CD4-positive, alpha-beta T cell treated with Interleukin-17A for 1 hour (primary cell): ENCODE data around the gene CTPS1.
A peak's percentile ranks its signal among the peaks of the same experiment; 100 is the strongest.

Source experiments
- DNase-seq: peaks from one replicate; pipeline ENCODE4 v3.0.0-alpha.2; 2020

The CTPS1 gene

DNA sequence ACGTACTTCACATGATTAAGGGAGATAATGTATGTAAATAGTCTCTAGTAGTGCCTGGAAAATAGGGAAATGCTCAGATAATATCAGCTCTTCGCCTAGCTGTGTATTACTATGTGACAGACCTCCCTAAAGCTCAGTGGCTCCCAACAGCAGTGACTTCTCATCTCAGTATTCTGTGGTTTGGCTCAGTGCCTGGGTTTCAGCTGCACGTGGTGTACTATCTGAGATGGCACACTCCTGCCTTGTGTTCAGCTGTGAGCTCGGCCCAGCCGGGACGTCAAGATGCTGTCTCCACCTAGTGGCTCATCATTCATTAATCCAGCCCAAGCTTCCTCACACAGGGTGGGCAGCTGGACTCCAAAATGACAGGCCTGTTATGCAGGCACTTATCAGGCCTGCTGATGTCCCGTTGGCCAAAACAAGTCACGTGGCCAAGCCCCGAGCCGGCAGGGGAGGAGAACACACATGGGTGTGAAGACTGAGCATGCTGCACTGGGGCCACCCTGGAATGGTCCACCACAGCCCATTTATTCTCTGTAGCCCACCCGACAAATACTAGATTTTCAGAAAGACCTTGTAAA, 24.2 kb downstream of the CTPS1 start:
- DNase-seq, result peak; percentile 87

DNA sequence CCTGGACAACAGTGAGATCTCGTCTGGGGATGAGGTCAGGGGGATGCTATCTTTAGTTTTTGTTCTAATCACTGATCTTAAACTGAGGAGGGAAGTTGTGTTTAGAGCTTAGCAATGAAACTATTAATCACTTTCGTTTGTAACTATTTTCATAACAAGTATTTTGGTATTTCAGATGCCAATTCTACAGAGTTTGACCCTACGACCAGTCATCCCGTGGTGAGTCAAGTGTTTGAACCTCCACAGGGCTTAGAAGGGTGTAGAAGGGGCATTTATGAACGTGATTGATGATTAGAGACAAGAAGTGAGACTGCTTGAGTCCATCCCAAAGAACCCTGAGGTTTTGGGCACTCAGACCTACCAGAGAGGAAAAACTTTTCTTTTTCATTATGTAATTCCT, 26.4 kb downstream of the CTPS1 start:
- no peak for DNase-seq

DNA sequence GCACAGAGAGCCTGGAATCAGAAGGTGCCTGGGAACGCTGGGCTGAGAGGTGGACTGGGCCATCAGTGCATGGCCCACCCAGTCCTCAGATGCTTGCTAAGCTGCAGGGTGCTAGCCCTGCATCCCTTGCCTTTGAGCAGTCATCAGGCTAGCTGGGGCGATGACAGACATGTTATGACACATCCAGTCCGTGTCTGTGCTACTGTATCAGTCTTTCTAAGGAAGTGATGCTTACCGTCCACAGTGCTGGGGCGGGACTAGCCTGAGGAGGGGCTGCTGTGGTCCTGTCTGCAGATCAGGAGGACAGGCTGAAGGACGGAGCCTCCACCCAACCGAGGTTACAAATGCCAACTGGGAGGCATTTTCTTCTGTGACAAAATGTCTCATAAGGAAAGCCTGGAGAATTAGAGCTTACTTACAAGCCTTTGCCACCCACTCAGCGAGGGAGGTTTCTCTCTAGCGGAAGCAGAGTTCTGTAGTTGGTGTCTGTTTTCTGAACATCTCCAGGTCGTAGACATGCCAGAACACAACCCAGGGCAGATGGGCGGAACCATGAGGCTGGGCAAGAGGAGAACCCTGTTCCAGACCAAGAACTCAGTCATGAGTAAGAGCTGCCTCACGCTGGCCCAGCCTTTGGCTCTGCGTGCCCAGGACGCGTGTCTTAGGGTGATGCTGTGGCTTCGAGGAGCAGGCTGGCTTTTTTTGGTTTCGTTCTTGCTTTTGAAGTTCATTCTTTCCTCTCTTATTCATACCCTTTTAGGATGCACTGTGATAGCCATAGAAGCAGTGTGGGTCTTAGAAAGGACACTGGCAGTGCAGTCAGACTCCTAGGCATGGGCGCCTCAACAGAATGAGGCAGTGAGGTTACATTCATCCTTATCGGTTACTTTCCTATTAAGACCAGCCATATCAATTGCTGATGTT, 27.7 kb downstream of the CTPS1 start:
- no peak for DNase-seq

DNA sequence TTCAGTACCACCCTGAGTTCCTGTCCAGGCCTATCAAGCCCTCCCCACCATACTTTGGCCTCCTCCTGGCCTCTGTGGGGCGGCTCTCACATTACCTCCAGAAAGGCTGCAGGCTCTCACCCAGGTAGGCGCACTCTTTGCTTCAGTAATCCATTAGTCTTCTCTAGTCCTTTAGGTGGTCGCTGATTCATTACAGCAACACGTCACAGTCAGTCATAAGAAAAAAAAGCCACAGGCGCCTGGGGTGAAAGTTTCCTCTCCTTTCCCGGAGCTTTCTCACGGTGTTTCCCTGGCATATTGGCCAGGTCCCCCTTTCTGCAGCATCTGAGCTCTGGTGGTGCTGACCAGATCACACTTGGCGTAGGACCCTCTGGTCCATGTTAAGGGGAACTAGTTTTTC, 30.0 kb downstream of the CTPS1 start:
- DNase-seq, result no peak

GRCh38 chr1:41010345-41010744, 30.8 kb downstream of the CTPS1 start:
- no peak for DNase-seq

DNA sequence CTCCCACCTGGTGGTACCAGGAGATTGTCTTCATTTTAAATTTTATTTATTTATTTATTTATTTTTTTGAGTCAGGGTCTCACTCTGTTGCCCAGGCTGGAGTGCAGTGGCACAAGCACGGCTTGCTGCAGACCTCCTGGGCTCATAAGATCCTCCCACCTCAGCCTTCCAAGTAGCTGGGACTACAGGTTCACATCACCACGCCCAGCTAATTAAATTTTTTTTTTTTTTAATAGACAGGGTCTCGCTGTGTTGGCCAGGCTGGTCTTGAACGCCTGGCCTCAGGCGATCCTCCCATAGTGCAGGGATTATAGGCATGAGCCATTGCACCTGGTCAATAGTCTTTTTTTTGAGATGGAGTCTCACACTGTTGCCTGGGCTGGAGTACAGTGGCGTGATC, 33.5 kb downstream of the CTPS1 start:
- DNase-seq, result no peak

DNA sequence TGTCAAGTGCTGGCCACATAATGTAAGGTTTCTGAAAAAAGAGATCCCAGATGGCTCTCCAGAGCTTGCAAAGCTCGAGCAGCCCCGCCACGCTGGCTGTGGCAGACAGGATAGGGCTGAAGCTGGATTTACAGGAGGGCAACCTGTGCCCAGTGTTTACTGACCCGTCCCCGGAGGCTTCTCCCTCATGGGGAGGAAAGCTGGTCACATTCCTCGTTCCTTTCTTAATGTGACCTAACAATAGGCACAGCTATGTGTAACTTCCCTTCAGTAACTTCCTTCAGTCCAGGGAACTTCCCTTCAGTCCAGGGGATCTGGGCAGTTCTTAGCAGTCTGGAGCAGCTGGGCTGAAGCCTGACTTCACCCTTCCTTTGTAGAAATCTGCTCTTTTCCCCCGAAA, 34.3 kb downstream of the CTPS1 start:
- DNase-seq, result no peak

DNA sequence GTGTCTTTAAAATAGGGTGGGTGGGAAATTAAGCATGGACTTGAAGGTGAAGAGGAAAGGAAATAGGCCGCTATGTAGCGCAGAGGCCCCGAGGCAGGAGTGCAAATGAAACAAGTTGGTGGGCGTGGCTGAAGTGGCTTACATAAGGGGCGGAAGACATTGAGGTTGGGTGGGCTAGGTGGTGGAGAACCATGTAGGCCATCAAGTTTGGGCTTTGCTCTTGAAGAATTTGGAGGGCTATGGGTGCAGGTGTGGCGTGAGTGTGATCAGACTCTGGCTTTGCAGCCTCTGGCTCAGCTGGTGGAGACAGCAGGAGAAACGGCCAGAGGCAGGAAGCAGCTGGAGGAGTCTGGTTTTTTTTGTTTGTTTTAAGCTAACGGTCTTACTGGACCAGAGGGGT, 35.4 kb downstream of the CTPS1 start:
- DNase-seq, result no peak

- DNase-seq, result no peak
These were observed 35.9 kb downstream of the CTPS1 start for GRCh38 chr1:41015281-41015896.

- no peak for DNase-seq
These were observed 36.5 kb downstream of the CTPS1 start for GRCh38 chr1:41015897-41016470.

- DNase-seq, result no peak
These were observed 37.9 kb downstream of the CTPS1 start for GRCh38 chr1:41017141-41018017.

GRCh38 chr1:41018018-41018410, 38.5 kb downstream of the CTPS1 start:
- no peak for DNase-seq

DNA sequence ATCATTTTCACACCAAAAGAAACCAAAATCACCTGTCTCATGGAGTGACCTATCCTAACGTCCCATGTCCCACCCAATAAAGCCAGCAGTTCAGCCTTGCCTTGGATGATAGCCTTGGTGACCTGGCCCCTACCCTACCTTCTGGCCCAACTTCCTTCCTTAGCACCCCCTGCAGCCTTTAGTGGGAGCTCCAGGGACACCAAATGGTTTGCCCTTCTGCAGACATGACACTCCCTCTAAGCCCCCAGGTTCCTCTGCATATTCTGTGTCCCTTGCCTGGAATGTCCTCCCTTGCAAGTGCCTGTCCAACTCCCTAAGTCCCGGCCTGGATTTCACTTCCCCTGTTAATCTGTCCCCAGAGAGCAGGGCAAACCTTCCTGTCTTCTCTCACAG, 39.9 kb downstream of the CTPS1 start:
- no peak for DNase-seq

GRCh38 chr1:41020109-41020576, 40.6 kb downstream of the CTPS1 start:
- DNase-seq, result no peak

DNA sequence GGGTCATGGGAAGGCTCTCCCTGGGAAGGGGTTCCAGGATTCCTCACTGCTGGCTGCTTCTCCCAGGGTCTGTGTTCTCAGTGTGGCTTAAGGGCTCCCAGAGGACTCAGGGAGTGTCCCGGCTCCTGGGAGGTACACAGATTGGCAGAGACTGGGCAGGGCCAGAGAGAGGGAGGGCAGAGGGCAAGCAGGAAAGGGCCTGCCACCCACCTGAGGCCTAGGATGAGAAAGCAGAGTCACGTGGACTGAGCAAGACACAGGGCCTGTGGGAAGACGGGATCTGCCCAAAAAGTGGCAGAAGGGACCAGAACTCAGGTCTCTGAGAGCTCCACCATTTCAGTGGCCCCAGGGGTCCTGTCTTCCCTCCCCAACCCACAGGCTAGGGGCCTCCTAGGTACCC, 41.2 kb downstream of the CTPS1 start:
- DNase-seq, result no peak

DNA sequence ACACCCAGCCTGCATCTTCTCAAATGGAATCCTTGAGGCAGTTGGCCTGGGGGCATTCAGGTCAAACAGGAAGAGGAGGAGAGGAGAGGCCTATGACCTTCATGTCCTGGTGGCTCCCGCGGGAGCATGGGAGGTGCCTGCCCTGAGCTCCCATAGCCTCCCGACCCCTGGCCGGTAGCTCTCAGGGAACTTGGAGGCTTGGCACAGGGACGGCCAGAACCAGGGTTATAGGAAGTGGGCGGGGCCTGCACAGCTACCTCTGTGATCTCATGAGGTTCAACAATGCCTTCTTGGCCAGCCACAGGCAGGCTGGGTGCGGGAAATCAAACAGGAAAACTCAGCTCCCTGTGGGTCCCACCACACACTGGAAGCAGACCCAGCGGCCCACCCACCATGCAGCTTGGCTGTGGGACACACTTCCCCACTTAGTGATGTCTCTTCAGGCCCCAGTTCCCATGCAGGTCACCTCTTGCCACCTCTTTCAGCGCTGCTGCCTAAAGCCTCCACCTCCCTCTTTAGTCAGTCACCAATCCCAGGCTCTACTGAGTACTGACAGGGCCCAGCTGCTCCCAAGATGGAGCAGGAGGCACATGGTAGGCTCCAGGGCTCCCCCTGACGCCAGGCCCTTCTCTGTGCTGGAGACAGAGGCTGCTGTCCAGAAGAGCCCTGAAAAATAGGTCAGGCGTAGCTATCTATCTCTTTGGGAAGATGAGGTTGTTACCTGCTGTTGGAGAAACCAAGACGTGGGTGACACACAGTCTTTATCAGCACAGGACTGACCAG, 42.2 kb downstream of the CTPS1 start, which contains the start of gene SLFNL1:
Gene SLFNL1 (minus strand): TSS at position 200 of the 783 bp plus-strand sequence. CDS start 1,065 bp downstream, outside the sequence.
- DNase-seq, result no peak

DNA sequence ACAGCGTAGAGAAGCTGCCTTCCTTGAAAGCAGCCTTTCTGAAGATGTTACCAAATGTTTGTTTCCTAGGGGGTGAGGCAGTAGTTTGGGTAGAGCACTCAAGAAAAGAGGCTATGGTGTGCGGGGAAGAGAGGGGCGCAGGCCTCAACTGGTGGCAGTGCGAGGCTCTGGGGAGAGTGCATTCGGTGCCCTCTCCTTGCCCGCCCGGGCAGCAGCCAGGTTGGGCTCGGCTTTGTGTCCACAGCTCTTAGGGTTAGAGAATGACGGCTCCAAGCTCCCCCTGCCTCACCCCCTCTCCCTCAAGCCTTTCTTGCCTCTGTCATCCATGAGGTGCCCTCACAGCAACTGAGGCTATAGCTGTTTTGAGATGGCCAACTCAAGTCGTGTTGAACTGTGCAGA, 42.9 kb downstream of the CTPS1 start:
- no peak for DNase-seq

- no peak for DNase-seq
These were observed 43.9 kb downstream of the CTPS1 start for GRCh38 chr1:41023279-41023990.

DNA sequence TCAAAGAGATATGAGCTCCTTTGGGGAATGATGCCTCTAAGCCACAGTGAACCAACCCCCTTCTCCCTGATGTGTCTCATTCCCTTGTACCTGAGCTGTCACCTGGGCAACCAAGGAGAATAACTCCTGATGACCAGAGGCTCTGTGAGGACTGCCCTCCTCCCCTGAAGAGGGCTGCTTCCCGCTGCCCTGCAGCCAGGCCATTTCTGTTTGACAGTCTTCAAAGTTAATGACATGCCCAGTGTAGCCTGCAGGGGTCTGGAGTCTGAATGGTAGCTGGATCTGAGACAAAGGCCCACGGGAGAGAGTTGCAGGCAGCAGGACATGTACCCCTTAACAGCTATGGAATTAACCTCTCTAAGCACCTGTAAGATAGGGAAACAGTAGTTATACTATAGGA, 45.5 kb downstream of the CTPS1 start:
- no peak for DNase-seq

GRCh38 chr1:41025979-41026819, 46.7 kb downstream of the CTPS1 start:
- DNase-seq, result no peak
